ENCODE measurements around the gene QSOX1.

- no peak for TF ChIP-seq CTCF (IDR thresholded peaks at IDR 0.05)
- no peak for TF ChIP-seq POLR2A (IDR thresholded peaks at IDR 0.05)
These were observed 64.4 kb downstream of the QSOX1 start for GRCh38 chr1:180218806-180219765.

Data from Peyer's patch (tissue), 4 donors.